Ovary (tissue), 9 donors: ENCODE data around the gene ODF2L. TPM values are rescaled to one million over a fixed set of nuclear protein-coding genes. Genes with fewer than 3 reads are reported as not detected.
"Not testable (repeated sequence)": the region's sequence is repeated elsewhere in the genome, so short reads cannot be mapped to it uniquely, and the experiment has no call there.

Experiments
- DNase-seq, 5 donors: peaks; one replicate each; pipeline ENCODE4 v3.0.0-alpha.2; 2019 to 2020
- H3K27ac ChIP-seq, 2 donors: fragments of 200-600 bp; one replicate each; pipeline versions ENCODE4 v1.5.1 to v1.8.0; 2019 to 2022
- H3K27me3 ChIP-seq: fragments of 200-600 bp; one replicate; pipeline ENCODE4 v1.8.0; 2022
- H3K36me3 ChIP-seq: fragments of 200-600 bp; sonication (generic); one replicate; pipeline ENCODE4 v1.5.1; 2019
- H3K4me1 ChIP-seq: one replicate; pipeline ENCODE4 v1.8.1; 2013; ENCODE audit warnings: mild to moderate bottlenecking, moderate library complexity; ENCODE audit not compliant: insufficient read depth
- H3K4me3 ChIP-seq: fragments of 200-600 bp; sonication (generic); one replicate; pipeline ENCODE4 v1.5.1; 2017
- H3K9me3 ChIP-seq, 2 donors: fragments of 200-600 bp in 1 of 2; sonication (generic) in 1 of 2; one replicate each; pipeline versions ENCODE4 v1.5.1 to v1.8.1; 2013 to 2019; ENCODE audit warnings: mild to moderate bottlenecking in 1 of 2, moderate library complexity in 1 of 2
- EP300 ChIP-seq: sonication (generic); formaldehyde crosslinking; IDR thresholded peaks from one replicate; pipeline ENCODE4 v1.6.1; 2017; ENCODE audit warnings: antibody characterized with exemption
- POLR2A ChIP-seq: fragments of 450-650 bp; IDR thresholded peaks from one replicate; pipeline ENCODE4 v1.6.1; 2017; ENCODE audit warnings: antibody characterized with exemption, mild to moderate bottlenecking, moderate library complexity
- WGBS, 3 donors: extraction: QIAGEN DNeasy Blood & Tissue Kit in 1 of 3; methylation state at CpG; one replicate each; pipeline versions ENCODE4 v1.1.5 to v1.1.7; 2013 to 2017; 5-methylcytosine and 5-hydroxymethylcytosine counted together
- intact Hi-C, 4 donors: fragments of 100-400 bp; cut with DNase I; formaldehyde crosslinking; loops; one replicate each; pipeline versions ENCODE4 v1.11.0 to v1.15.1; 2022 to 2023
- polyA plus RNA-seq, 2 donors: library from polyadenylated mRNA; stranded (reverse); fragments of 200-250 nt in 1 of 2; fragments of 350-450 nt in 1 of 2; fragmentation: Illumina TruSeq in 1 of 2; extraction: RNeasy Lipid Tissue Mini Kit (QIAGEN cat#74804) in 1 of 2; gene quantifications; one replicate each; pipeline ENCODE4 v1.2.3, GENCODE V29; 2013 to 2014
- total RNA-seq, 7 donors: library from RNA; depleted of rRNA in 2 of 7; stranded (reverse); fragments of >200 nt in 2 of 7; fragmentation: NEBNext Ultra II Directional in 3 of 7; extraction: Animal tissue kit (Norgen Biotek cat#: 25700) in 3 of 7; gene quantifications; one replicate each; pipeline versions ENCODE4 v1.1.0 to v1.2.4, GENCODE V29; 2016 to 2023
- TF ChIP-seq, protein P1 (sequence below), 3 donors: fragments of 450-650 bp in 2 of 3; fragments of 200-600 bp in 1 of 3; IDR thresholded peaks; one replicate each; pipeline versions ENCODE4 v1.5.1 to v1.8.0; 2016 to 2022; ENCODE audit warnings: antibody characterized with exemption in 3 of 3, mild to moderate bottlenecking in 1 of 3
- donor health status: DM: no; HTN: no; CAD: no; lungs with moderate emphysema.
- donor health status: DM: no; HTN: no; CAD: no.
- donor health status: Bipolar disorder and iron deficiency.
- donor health status: DM: yes; HTN: yes; CAD: no.
- donor health status: DM: no; HTN: no; CAD: no.
- donor health status: DM: yes; HTN: yes; CAD: no.

The ODF2L gene
- total and polyA plus RNA-seq, 9 donors: 13.5 to 46.6 (median 31.3) TPM

DNA sequence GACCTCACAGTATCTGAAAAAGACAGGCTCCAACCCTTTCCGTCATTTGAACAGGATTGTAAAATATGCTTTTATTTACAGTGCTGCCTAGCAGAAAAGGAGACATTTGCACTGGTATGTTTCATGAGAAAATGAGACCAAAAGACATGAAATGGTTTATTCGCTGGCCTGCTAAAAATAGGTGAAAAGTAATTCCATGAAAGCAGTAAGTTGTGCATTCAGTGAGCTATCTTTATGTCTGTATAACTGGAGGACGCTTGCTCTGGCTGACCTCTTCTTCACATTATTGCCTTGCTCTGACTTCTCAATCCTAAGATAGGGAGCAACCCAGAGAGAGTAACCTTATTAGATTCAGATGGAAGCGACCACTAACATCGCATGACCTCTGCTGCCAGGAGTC is 38.3 kb downstream of the ODF2L start:
- no peak overlapping the region for H3K4me3 ChIP-seq
- H3K36me3 ChIP-seq: no peaks in the 10 kb centered on the region
- H3K4me1 ChIP-seq: no peaks in the 10 kb centered on the region
- 50 to 86% (median 54%) methylated on average over 5 of the region's 5 CpGs for WGBS, 3 donors
- TF ChIP-seq EP300: no peak
- no peak for TF ChIP-seq POLR2A
- TF ChIP-seq, protein P1, sequence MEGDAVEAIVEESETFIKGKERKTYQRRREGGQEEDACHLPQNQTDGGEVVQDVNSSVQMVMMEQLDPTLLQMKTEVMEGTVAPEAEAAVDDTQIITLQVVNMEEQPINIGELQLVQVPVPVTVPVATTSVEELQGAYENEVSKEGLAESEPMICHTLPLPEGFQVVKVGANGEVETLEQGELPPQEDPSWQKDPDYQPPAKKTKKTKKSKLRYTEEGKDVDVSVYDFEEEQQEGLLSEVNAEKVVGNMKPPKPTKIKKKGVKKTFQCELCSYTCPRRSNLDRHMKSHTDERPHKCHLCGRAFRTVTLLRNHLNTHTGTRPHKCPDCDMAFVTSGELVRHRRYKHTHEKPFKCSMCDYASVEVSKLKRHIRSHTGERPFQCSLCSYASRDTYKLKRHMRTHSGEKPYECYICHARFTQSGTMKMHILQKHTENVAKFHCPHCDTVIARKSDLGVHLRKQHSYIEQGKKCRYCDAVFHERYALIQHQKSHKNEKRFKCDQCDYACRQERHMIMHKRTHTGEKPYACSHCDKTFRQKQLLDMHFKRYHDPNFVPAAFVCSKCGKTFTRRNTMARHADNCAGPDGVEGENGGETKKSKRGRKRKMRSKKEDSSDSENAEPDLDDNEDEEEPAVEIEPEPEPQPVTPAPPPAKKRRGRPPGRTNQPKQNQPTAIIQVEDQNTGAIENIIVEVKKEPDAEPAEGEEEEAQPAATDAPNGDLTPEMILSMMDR (IDR thresholded peaks at IDR 0.05): no peak
- peaks cover 3% of the 10 kb centered on the region for H3K27me3 ChIP-seq
- DNase-seq: no peak
- no peak overlapping the region for H3K27ac ChIP-seq
- no peaks in the 10 kb centered on the region for H3K9me3 ChIP-seq
- intact Hi-C loops: no loop called here

DNA sequence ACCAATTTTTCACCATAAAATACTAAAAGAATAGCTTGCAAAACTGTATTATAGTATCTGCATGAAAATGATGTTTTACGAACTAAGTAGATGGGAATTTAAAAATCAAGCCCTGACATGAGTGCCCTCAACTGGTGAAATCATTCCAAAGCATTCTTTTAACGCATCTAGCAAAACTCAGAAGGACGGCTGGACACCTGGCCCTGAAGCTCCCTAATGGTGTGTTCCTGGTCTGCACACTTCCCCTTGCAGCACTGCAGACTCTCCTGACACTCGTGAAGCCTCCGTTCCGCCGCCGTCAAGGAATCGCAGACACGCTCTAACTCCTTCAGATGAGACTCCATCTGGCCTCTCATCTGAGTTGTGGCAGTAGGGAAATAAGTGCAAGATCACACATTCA is 39.9 kb downstream of the ODF2L start:
- H3K36me3 ChIP-seq: no peaks in the 10 kb centered on the region
- peaks cover under 1% of the 10 kb centered on the region for H3K27me3 ChIP-seq
- no peaks in the 10 kb centered on the region for H3K9me3 ChIP-seq
- H3K4me1 ChIP-seq: no peaks in the 10 kb centered on the region
- 86 to 89% (median 89%) methylated on average over 10 of the region's 10 CpGs for WGBS, 3 donors
- H3K27ac ChIP-seq: no peak overlapping the region
- DNase-seq: no peak
- H3K4me3 ChIP-seq: no peak overlapping the region
- TF ChIP-seq EP300: no peak
- intact Hi-C loops: no loop called here

DNA sequence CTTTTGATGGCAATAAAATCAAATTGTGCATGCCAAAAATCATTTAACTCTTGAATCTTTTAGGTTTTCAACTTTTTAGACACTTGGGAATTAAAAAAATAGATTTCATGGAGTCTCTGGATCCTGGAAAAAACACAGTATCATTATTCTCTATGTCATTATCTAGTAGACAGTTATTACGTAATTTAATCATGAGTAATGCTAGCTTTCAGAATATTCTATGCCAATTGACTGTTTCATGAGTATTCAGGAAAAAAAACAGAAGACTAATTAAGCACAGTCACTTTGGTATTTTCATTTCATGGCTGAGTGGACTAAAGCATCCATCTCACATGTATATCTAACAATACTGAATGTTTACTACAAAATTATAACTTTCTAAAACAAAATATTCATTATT is 44.0 kb downstream of the ODF2L start:
- Histone ChIP-seq H3K4me1 (no peaks in the 10 kb centered on the region), H3K9me3 (no peaks in the 10 kb centered on the region), H3K27ac (no peak overlapping the region), H3K36me3 (no peaks in the 10 kb centered on the region), H3K27me3 (no peaks in the 10 kb centered on the region), H3K4me3 (no peak overlapping the region)
- 76 to 89% (median 89%) methylated on average over 1 of the region's 1 CpG for WGBS, 3 donors
- TF ChIP-seq EP300: no peak
- TF ChIP-seq, protein P1 (IDR thresholded peaks at IDR 0.05): no peak
- no peak for TF ChIP-seq POLR2A
- DNase-seq: no peak
- intact Hi-C loops: no loop called here

DNA sequence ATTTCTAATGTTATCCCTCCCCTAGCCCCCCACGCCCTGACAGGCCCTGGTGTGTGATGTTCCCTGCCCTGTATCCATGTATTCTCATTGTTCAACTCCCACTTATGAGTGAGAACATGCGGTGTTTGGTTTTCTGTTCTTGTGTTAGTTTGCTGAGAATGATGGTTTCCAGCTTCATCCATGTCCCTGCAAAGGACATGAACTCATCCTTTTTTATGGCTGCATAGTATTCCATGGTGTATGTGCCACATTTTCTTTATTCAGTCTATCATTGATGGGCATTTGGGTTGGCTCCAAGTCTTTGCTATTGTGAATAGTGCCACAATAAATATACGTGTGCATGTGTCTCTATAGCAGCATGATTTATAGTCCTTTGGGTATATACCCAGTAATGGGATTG is 45.9 kb downstream of the ODF2L start:
- H3K4me3 ChIP-seq, H3K27ac ChIP-seq, H3K9me3 ChIP-seq, H3K4me1 ChIP-seq, DNase-seq, H3K36me3 ChIP-seq, H3K27me3 ChIP-seq, intact Hi-C loops: not testable (repeated sequence)
- 95 to 100% (median 99%) methylated on average over 3 of the region's 3 CpGs for WGBS, 3 donors

DNA sequence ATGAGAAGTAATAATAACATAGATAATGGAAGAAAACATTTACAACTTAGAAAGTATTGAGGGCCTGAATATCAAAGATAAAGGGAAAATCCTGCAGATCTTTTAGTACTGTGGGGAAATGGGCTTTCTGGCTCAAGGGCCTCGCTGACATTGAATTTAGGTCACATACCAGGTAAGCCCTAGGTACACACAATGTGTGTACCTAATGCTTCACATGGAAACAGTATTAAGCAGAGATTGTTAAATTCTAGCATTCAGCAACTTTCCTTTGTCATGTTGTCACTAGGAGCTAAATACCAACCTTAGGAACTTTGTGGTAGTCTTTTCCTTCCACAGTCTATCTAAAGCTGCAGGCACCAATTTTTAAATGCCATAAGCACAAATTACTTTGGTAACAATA is 49.7 kb downstream of the ODF2L start:
- TF ChIP-seq EP300 (no peak), POLR2A (no peak)
- TF ChIP-seq, protein P1 (IDR thresholded peaks at IDR 0.05): no peak
- Histone ChIP-seq H3K9me3 (no peaks in the 10 kb centered on the region), H3K27me3 (no peaks in the 10 kb centered on the region), H3K4me1 (no peaks in the 10 kb centered on the region), H3K36me3 (no peaks in the 10 kb centered on the region), H3K4me3 (no peak overlapping the region), H3K27ac (no peak overlapping the region)
- 95 to 100% (median 100%) methylated on average over 1 of the region's 1 CpG for WGBS, 3 donors
- DNase-seq: no peak
- intact Hi-C loops: loop anchor here in 1 of 4 donors (10.0 kb wide), 1 partner anchor 838 kb away; no protein-coding TSS in a partner anchor

DNA sequence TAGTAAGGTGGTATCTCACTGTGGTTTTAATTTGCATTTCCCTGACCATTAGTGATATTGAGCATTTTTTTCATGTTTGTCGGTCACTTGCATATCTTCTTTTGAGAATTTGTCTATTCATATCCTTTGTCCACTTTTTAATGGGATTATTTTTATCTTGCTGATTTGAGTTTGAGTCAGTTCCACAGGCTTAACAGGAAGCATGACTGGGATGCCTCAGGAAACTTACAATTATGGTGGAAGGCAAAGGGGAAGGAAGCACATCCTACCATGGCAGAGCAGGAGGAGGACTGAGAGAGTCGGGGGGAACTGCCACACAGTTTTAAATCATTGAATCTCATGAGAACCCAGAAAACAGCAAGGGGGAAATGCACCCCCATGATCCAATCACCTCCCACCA is 51.1 kb downstream of the ODF2L start:
- Histone ChIP-seq H3K36me3 (no peaks in the 10 kb centered on the region), H3K27me3 (no peaks in the 10 kb centered on the region), H3K4me1 (no peaks in the 10 kb centered on the region), H3K4me3 (no peak overlapping the region), H3K27ac (no peak overlapping the region), H3K9me3 (no peaks in the 10 kb centered on the region)
- intact Hi-C loops: loop anchor here in 1 of 4 donors (10.0 kb wide), 1 partner anchor 840 kb away; no protein-coding TSS in a partner anchor
- no peak for DNase-seq
- WGBS, 3 donors: 88 to 90% (median 88%) methylated on average over 2 of the region's 2 CpGs
- no peak for TF ChIP-seq EP300
- TF ChIP-seq POLR2A: no peak
- TF ChIP-seq, protein P1 (IDR thresholded peaks at IDR 0.05): no peak
